Measurements from ENCODE around the gene ETHE1.

Gene ETHE1

DNA sequence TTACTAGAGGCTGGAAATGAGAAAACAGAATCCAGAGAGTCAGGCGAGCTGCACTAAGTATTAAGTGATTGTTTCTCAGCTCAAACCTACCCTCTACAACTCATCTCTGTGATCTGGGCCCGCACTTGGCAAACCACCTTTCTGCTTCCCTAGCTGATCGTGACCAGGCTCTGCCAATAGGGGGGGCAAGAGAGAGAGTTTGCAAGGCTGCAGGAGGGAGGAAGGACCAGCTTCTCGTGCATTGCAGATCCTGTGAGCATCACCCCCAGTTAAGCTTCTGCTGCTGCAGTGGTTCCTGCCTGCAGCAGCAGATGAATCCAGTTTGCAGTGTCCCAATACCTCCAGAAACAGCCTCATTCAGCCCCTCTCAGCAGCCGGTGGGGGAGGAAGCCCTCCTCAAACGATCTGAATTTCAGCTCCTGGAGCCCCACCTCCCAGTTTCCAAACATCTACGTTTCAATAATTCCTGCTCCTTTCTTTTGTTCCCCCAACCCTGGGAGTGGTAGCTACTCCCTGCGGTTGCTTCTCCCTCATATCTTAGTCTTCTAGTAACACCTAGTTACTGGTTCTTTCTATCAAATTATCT is 28.3 kb upstream of the ETHE1 start:
- peak; percentile 56 for TF ChIP-seq CTCF (IDR thresholded peaks at IDR 0.05)

GRCh38 chr19:43554317-43554895 is 27.4 kb upstream of the ETHE1 start:
- TF ChIP-seq CTCF (IDR thresholded peaks at IDR 0.05): no peak

DNA sequence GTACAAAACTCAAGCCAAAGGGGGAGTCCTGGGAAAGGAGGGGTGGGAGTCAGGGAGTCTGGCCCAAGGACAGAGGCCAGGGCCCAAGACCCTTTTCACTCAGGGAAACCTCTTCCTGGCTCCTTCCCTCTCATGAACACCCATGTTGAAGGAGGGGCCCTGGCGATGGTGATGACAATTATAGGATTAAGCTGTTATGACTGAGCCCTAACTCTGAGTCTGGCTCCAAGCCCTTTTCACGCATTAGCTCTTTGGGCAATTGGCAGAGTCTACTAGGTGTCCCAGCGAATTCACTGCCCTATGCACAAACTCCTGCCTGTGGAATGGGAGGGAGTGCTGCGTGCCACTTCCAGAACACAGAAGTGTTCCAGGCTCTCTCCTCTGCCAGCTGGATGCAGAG is 26.7 kb upstream of the ETHE1 start:
- no peak for TF ChIP-seq CTCF (IDR thresholded peaks at IDR 0.05)

DNA sequence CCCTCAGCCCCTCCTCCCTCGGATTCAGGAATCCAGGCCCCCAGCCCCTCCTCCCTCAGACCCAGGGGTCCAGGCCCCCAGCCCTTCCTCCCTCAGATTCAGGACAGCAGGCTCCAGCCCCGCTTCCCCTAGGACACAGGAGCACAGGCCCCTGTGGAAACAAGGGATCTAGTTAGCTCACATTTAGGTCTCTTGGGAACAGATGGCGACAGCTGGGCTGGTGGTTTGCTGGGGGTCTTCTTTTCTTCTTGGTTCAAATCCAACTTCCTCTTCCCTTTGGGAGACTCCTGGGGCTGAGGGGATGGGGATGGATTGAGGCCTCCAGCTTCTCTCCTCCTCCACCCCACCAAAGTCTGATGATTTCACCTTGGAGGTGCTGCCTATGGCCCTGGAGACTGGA is 25.6 kb upstream of the ETHE1 start:
- TF ChIP-seq CTCF (IDR thresholded peaks at IDR 0.05): no peak

DNA sequence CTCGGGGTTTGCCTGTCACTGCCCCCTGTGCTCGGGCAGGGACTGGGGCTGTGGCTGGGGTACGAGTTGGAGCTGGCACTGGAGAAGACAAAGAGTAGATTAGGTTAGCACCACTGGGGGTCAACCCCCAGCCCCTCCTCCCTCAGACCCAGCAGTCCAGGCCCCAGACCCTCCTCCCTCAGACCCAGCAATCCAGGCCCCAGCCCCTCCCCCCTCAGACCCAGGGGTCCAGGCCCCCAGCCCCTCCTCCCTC is 25.1 kb upstream of the ETHE1 start:
- no peak for TF ChIP-seq CTCF (IDR thresholded peaks at IDR 0.05)

DNA sequence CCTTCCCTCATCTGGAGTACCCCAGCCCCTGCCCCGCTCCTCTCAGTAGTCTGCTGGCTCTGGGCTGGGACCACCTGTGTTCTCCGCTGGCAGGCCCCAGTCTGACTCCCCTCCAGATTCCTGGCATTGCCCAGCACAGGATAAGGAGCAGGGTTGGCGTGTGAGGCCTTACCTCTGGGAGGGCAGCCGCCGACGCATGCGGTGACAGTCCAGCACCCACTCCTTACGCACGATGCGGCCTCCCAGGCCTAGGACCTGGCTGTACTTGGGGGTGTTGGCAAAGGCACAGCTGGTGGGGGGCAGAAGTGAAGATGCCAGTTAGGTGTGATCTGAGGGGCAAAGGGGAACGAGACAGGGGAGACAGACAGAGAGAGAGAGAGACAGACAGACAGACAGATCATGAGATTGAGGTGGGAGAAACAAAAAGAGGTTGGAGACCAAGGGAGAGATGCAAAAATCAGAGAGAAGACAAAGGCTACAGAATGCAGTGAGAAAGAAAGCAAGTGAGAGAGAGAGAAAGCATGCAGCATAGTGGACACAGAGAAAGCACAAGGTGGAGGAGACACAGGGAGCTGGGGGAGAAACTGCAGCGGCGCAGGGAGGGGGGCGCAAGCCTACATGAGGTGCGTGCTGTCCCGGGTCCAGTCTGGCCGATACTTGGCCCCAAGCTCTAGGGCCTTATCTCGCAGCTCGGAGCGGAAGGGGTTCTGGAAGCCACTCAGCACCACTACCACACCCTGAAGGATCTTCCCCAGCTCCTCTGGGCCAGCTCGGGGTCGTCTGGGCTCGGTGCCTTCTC is 24.6 kb upstream of the ETHE1 start:
- TF ChIP-seq CTCF (IDR thresholded peaks at IDR 0.05): no peak

DNA sequence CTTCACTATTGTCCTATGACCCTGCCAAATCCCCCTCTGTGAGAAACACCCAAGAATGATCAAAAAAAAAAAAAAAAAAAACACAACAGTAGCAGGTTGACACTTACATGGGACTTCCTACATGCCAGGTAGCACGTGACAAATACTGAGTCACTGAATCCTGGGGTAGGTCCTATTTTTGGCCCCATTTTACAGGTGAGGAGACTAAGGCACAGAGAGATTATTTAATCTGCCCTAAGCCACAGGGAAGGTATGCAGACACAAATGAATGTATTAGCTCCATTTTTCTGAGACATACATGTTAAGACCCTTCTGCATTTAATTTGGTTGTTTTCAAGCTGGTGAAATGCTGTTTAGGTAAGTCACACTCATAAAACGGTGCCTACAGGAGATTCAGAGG is 21.7 kb upstream of the ETHE1 start:
- TF ChIP-seq CTCF (IDR thresholded peaks at IDR 0.05): no peak
